Sigmoid colon (tissue), 4 donors: Measurements from ENCODE around the gene ZBTB39.

Experiments used
- POLR2A ChIP-seq, 2 donors: fragments of 450-650 bp; IDR thresholded peaks; one replicate each; pipeline ENCODE4 v1.6.1; 2016; ENCODE audit warnings: antibody characterized with exemption in 2 of 2, mild to moderate bottlenecking in 2 of 2, moderate library complexity in 2 of 2
- POLR2AphosphoS5 ChIP-seq, 4 donors: sonication (generic); formaldehyde crosslinking; IDR thresholded peaks; one replicate each; pipeline ENCODE4 v1.6.1; 2017; ENCODE audit warnings: antibody characterized with exemption in 4 of 4
- TF ChIP-seq, protein P1 (sequence below), 4 experiments: fragments of 450-650 bp in 3 of 4; fragments of 200-600 bp in 1 of 4; IDR thresholded peaks; one replicate each; pipeline ENCODE4 v1.5.1; 2016 to 2019; ENCODE audit warnings: antibody characterized with exemption in 4 of 4, mild to moderate bottlenecking in 3 of 4, moderate library complexity in 2 of 4

DNA sequence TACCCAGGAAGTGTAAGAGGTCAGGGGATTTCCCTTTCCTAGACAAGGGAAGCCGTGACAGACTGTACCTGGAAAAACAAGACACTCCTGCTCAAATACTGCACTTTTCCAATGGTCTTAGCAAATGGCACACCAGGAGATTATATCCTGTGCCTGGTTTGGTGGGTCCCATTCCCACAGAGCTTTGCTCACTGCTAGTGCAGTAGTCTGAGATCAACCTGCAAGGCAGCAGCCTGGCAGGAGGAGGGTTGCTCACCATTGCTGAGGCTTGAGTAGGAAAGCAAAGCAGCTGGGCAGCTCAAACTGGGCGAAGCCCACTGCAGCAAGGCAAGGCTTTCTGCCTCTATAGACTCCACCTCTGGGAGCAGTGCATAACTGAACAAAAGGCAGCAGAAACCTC, 47.9 kb downstream of the ZBTB39 start:
- TF ChIP-seq, protein P1, sequence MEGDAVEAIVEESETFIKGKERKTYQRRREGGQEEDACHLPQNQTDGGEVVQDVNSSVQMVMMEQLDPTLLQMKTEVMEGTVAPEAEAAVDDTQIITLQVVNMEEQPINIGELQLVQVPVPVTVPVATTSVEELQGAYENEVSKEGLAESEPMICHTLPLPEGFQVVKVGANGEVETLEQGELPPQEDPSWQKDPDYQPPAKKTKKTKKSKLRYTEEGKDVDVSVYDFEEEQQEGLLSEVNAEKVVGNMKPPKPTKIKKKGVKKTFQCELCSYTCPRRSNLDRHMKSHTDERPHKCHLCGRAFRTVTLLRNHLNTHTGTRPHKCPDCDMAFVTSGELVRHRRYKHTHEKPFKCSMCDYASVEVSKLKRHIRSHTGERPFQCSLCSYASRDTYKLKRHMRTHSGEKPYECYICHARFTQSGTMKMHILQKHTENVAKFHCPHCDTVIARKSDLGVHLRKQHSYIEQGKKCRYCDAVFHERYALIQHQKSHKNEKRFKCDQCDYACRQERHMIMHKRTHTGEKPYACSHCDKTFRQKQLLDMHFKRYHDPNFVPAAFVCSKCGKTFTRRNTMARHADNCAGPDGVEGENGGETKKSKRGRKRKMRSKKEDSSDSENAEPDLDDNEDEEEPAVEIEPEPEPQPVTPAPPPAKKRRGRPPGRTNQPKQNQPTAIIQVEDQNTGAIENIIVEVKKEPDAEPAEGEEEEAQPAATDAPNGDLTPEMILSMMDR (IDR thresholded peaks at IDR 0.05) = no peak
- TF ChIP-seq POLR2A (IDR thresholded peaks at IDR 0.05) (no peak), POLR2AphosphoS5 (IDR thresholded peaks at IDR 0.05) (no peak)
